ENCODE measurements around the gene COX10.

Gene COX10

DNA sequence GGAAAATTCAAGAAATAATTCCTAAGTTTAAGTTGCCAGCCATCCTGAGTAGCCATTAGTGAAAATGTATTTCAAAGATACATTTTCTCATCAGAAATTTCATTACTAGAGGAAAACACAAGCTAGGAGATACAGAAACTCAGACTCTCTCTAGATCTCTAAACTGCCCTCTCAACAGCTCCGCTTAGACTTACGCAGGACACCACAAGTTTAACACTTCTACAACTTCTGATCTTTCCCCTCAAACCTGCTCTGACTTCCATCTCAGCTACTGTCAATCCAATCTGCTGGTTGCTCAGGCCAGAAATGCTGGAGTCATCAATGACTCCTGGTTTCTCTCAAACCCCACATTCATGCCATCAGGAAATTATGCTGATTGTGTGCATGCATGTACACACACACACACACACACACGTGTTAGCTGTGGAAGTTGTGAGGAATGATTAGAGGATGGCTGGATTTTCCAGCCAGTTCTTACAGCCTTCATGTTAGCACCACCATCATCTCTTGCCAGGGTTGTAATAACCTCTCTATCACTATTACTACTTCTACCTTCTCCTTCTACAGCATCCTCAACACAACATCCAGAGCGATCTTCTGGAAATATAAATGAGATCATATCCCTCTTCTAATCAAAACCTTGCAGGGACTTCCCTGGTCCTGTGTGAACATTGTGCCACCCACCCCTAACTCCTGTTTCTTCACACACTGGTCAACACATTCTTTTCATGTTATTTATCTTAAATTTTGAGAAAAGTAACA, 47.1 kb downstream of the COX10 start:
- no peak overlapping the region for H3K4me3 ChIP-seq (ENCODE audit: low read length)
- H3K9me3 ChIP-seq (ENCODE audit: insufficient read depth, low read length): no peaks in the 10 kb centered on the region
- H4K20me1 ChIP-seq (ENCODE audit: insufficient read depth, low read length): 0 out of 2 replicates have a peak, but pooled peaks cover 7% of the 10 kb centered on the region
- H3K27me3 ChIP-seq (ENCODE audit: low read depth, low read length): no peaks in the 10 kb centered on the region
- H3K79me2 ChIP-seq (ENCODE audit: low read length): no peaks in the 10 kb centered on the region
- TF ChIP-seq EZH2phosphoT487 (IDR thresholded peaks at IDR 0.05; ENCODE audit: low read depth): no peak
- TF ChIP-seq, protein P1, sequence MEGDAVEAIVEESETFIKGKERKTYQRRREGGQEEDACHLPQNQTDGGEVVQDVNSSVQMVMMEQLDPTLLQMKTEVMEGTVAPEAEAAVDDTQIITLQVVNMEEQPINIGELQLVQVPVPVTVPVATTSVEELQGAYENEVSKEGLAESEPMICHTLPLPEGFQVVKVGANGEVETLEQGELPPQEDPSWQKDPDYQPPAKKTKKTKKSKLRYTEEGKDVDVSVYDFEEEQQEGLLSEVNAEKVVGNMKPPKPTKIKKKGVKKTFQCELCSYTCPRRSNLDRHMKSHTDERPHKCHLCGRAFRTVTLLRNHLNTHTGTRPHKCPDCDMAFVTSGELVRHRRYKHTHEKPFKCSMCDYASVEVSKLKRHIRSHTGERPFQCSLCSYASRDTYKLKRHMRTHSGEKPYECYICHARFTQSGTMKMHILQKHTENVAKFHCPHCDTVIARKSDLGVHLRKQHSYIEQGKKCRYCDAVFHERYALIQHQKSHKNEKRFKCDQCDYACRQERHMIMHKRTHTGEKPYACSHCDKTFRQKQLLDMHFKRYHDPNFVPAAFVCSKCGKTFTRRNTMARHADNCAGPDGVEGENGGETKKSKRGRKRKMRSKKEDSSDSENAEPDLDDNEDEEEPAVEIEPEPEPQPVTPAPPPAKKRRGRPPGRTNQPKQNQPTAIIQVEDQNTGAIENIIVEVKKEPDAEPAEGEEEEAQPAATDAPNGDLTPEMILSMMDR (IDR thresholded peaks at IDR 0.05; ENCODE audit: low read depth, low read length): no peak
- no peak overlapping the region for H2AFZ ChIP-seq (ENCODE audit: low read depth, low read length)
- H3K27ac ChIP-seq (ENCODE audit: low read length): no peak overlapping the region
- H3K9ac ChIP-seq (ENCODE audit: low read length): no peak overlapping the region
- no peaks in the 10 kb centered on the region for H3K4me1 ChIP-seq (ENCODE audit: low read length)
- no peaks in the 10 kb centered on the region for H3K36me3 ChIP-seq (replicated peaks; ENCODE audit: low read depth, low read length)
- no peak overlapping the region for H3K4me2 ChIP-seq (ENCODE audit: low read length)

- TF ChIP-seq EZH2phosphoT487 (IDR thresholded peaks at IDR 0.05; ENCODE audit: low read depth): no peak
- no peaks in the 10 kb centered on the region; the same call in 1 of the 2 replicates for H3K79me2 ChIP-seq (ENCODE audit: low read length)
- H3K9me3 ChIP-seq (ENCODE audit: insufficient read depth, low read length): no peaks in the 10 kb centered on the region
- H3K36me3 ChIP-seq (replicated peaks; ENCODE audit: low read depth, low read length): no peaks in the 10 kb centered on the region
- no peaks in the 10 kb centered on the region for H4K20me1 ChIP-seq (ENCODE audit: insufficient read depth, low read length)
- no peak overlapping the region for H3K4me3 ChIP-seq (ENCODE audit: low read length)
- no peaks in the 10 kb centered on the region for H3K4me1 ChIP-seq (ENCODE audit: low read length)
- no peak overlapping the region for H3K27ac ChIP-seq (ENCODE audit: low read length)
- no peak overlapping the region for H2AFZ ChIP-seq (ENCODE audit: low read depth, low read length)
- no peak overlapping the region for H3K9ac ChIP-seq (ENCODE audit: low read length)
- H3K4me2 ChIP-seq (ENCODE audit: low read length): no peak overlapping the region
- H3K27me3 ChIP-seq (ENCODE audit: low read depth, low read length): no peaks in the 10 kb centered on the region
These were observed 49.6 kb downstream of the COX10 start for GRCh38 chr17:14118951-14119350.

DNA sequence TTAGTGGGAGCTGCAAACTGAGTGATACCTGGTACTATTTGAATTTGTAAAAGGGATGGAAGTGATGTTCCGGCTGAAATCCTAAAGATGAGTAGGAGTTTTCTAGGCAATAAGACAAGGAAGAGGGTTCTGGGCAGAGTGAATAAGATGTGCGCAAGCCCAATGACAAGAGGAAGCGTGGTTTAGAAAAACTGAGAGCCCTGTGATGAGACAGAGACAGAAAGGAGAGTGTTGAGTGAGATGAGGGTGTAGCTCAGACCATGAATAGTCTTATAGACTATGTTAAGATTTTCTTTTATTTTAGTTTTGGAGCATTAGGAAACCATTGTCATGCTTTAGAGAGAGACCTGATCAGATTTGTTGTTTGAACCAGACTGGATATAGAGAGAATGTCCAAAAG, 50.2 kb downstream of the COX10 start:
- Histone ChIP-seq H2AFZ (ENCODE audit: low read depth, low read length) (no peak overlapping the region), H4K20me1 (ENCODE audit: insufficient read depth, low read length) (no peaks in the 10 kb centered on the region), H3K9ac (ENCODE audit: low read length) (no peak overlapping the region), H3K27ac (ENCODE audit: low read length) (no peak overlapping the region), H3K36me3 (replicated peaks; ENCODE audit: low read depth, low read length) (no peaks in the 10 kb centered on the region), H3K4me1 (ENCODE audit: low read length) (no peaks in the 10 kb centered on the region), H3K9me3 (ENCODE audit: insufficient read depth, low read length) (no peaks in the 10 kb centered on the region), H3K4me3 (ENCODE audit: low read length) (no peak overlapping the region), H3K79me2 (ENCODE audit: low read length) (no peaks in the 10 kb centered on the region; the same call in 1 of the 2 replicates), H3K4me2 (ENCODE audit: low read length) (no peak overlapping the region), H3K27me3 (ENCODE audit: low read depth, low read length) (no peaks in the 10 kb centered on the region)
- TF ChIP-seq EZH2phosphoT487 (IDR thresholded peaks at IDR 0.05; ENCODE audit: low read depth): no peak
- TF ChIP-seq, protein P1 (IDR thresholded peaks at IDR 0.05; ENCODE audit: low read depth, low read length): no peak

GRCh38 chr17:14121952-14122351, 52.6 kb downstream of the COX10 start:
- Histone ChIP-seq H3K27me3 (ENCODE audit: low read depth, low read length) (no peaks in the 10 kb centered on the region), H3K4me2 (ENCODE audit: low read length) (no peak overlapping the region), H3K4me3 (ENCODE audit: low read length) (no peak overlapping the region), H3K36me3 (replicated peaks; ENCODE audit: low read depth, low read length) (no peaks in the 10 kb centered on the region), H3K9me3 (ENCODE audit: insufficient read depth, low read length) (no peaks in the 10 kb centered on the region), H3K9ac (ENCODE audit: low read length) (no peak overlapping the region), H4K20me1 (ENCODE audit: insufficient read depth, low read length) (no peaks in the 10 kb centered on the region), H2AFZ (ENCODE audit: low read depth, low read length) (no peak overlapping the region), H3K79me2 (ENCODE audit: low read length) (no peaks in the 10 kb centered on the region; the same call in 1 of the 2 replicates), H3K4me1 (ENCODE audit: low read length) (no peaks in the 10 kb centered on the region), H3K27ac (ENCODE audit: low read length) (no peak overlapping the region)
- no peak for TF ChIP-seq EZH2phosphoT487 (IDR thresholded peaks at IDR 0.05; ENCODE audit: low read depth)
- TF ChIP-seq, protein P1 (IDR thresholded peaks at IDR 0.05; ENCODE audit: low read depth, low read length): no peak

All from OCI-LY3 (cell line).